ENCODE results near the gene TMUB2. TPM values are rescaled to one million over a fixed set of nuclear protein-coding genes. Genes with fewer than 3 reads are reported as not detected.

Gene TMUB2
- total and polyA plus RNA-seq, 9 of the 15 experiments (the other 6 are each of a cell fraction or from before 2014, with no cell fraction given), result 4.1 to 29.8 (median 16.3) TPM

DNA sequence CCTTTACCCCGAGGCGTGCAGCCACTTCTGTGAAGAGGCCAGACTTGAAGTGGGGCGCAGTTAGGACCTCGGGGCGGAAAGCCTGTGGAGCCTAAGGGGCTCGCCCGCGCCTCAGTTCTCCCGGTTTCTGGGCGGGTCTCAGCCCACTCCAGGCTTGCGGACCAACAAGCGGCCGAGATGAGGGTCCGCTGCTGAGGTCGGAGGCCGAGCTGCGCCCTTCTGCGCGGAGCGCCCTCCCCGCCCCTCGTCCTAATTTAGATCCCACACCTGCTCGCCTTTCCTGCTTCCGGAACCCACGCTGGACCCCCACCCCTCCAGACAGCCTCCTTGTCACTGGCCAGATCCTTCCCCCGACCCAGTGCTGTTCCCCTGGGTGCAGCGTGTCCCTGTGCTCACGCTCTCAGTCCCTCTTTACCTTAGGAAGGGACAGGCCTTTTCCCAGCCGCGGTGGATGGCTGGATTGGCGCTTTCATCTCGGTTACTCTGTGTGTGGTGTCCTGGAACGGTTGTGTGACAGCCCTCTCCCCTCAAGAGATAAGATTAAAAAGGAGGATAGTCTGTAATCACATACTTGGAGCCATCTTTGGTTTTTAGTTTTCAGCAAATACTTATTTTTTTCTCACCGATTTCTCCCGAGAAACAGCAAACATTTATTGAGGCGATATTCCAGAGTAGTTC, 13.8 kb downstream of the TMUB2 start (continued):
- TF ChIP-seq, protein P1, sequence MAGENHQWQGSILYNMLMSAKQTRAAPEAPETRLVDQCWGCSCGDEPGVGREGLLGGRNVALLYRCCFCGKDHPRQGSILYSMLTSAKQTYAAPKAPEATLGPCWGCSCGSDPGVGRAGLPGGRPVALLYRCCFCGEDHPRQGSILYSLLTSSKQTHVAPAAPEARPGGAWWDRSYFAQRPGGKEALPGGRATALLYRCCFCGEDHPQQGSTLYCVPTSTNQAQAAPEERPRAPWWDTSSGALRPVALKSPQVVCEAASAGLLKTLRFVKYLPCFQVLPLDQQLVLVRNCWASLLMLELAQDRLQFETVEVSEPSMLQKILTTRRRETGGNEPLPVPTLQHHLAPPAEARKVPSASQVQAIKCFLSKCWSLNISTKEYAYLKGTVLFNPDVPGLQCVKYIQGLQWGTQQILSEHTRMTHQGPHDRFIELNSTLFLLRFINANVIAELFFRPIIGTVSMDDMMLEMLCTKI (IDR thresholded peaks at IDR 0.05; ENCODE audit: partially characterized antibody), result no peak
- no peak for TF ChIP-seq ZNF224 (CRISPR knock-in tag; IDR thresholded peaks at IDR 0.05)
- no peak for TF ChIP-seq OTX1 (CRISPR knock-in tag; IDR thresholded peaks at IDR 0.05)
- TF ChIP-seq CREB3 (tag; conservative IDR thresholded peaks at IDR 0.05; ENCODE audit: low read depth), result no peak
- peak; percentile 67 for TF ChIP-seq KDM5B (IDR thresholded peaks at IDR 0.05; ENCODE audit: insufficient replicate concordance, low read depth, low read length)
- TF ChIP-seq, protein P2, sequence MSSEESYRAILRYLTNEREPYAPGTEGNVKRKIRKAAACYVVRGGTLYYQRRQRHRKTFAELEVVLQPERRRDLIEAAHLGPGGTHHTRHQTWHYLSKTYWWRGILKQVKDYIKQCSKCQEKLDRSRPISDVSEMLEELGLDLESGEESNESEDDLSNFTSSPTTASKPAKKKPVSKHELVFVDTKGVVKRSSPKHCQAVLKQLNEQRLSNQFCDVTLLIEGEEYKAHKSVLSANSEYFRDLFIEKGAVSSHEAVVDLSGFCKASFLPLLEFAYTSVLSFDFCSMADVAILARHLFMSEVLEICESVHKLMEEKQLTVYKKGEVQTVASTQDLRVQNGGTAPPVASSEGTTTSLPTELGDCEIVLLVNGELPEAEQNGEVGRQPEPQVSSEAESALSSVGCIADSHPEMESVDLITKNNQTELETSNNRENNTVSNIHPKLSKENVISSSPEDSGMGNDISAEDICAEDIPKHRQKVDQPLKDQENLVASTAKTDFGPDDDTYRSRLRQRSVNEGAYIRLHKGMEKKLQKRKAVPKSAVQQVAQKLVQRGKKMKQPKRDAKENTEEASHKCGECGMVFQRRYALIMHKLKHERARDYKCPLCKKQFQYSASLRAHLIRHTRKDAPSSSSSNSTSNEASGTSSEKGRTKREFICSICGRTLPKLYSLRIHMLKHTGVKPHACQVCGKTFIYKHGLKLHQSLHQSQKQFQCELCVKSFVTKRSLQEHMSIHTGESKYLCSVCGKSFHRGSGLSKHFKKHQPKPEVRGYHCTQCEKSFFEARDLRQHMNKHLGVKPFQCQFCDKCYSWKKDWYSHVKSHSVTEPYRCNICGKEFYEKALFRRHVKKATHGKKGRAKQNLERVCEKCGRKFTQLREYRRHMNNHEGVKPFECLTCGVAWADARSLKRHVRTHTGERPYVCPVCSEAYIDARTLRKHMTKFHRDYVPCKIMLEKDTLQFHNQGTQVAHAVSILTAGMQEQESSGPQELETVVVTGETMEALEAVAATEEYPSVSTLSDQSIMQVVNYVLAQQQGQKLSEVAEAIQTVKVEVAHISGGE (CRISPR knock-in tag; IDR thresholded peaks at IDR 0.05), result no peak
- peak; percentile 4 for TF ChIP-seq TBP (optimal IDR thresholded peaks at IDR 0.05; ENCODE audit: low read depth, low read length)
- TF ChIP-seq SAFB2 (IDR thresholded peaks at IDR 0.05; ENCODE audit: borderline replicate concordance, low read depth, low read length, severe bottlenecking), result no peak
- TF ChIP-seq ZNF124 (CRISPR knock-in tag; IDR thresholded peaks at IDR 0.05), result no peak
- no peak for TF ChIP-seq NCOA4 (IDR thresholded peaks at IDR 0.05; ENCODE audit: partially characterized antibody)
- no peak for TF ChIP-seq ZZZ3 (IDR thresholded peaks at IDR 0.05)
- TF ChIP-seq ZNF398 (CRISPR knock-in tag; IDR thresholded peaks at IDR 0.05), result no peak
- TF ChIP-seq, protein P3, sequence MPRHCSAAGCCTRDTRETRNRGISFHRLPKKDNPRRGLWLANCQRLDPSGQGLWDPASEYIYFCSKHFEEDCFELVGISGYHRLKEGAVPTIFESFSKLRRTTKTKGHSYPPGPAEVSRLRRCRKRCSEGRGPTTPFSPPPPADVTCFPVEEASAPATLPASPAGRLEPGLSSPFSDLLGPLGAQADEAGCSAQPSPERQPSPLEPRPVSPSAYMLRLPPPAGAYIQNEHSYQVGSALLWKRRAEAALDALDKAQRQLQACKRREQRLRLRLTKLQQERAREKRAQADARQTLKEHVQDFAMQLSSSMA (CRISPR knock-in tag; IDR thresholded peaks at IDR 0.05), result no peak
- TF ChIP-seq GATAD2B (IDR thresholded peaks at IDR 0.05; ENCODE audit: borderline replicate concordance), result no peak
- TF ChIP-seq ZNF589 (CRISPR knock-in tag; IDR thresholded peaks at IDR 0.05; ENCODE audit: low read depth), result no peak
- no peak for TF ChIP-seq NR2C1 (IDR thresholded peaks at IDR 0.05)
- no peak for TF ChIP-seq NR2C1 (tag; IDR thresholded peaks at IDR 0.05)
- peak; percentile 73 for TF ChIP-seq GABPA (tag; conservative IDR thresholded peaks at IDR 0.05; ENCODE audit: low read depth)
- no peak for TF ChIP-seq PRPF4 (IDR thresholded peaks at IDR 0.05; ENCODE audit: insufficient read depth, low read depth, low read length, poor library complexity, severe bottlenecking)

All from K562 (cell line).